ENCODE data around the gene ST3GAL6. TPM values are rescaled to one million over a fixed set of nuclear protein-coding genes. Genes with fewer than 3 reads are reported as not detected.
A peak's percentile ranks its signal among the peaks of the same experiment; 100 is the strongest.

Gene ST3GAL6
- total and polyA plus RNA-seq, 5 donors from 2014 or later = 0.37 to 0.89 TPM; not detected in 3

- Mint-ChIP-seq H3K36me3 (no peaks in the 10 kb centered on the region), H3K27me3 (peaks cover 22% of the 10 kb centered on the region), H3K4me3 (no peak overlapping the region), H3K27ac (peak overlapping the region in 1 of 3 donors; percentile 35), H3K9me3 (peaks cover 0 to 2% (median 0%) of the 10 kb centered on the region in 7 donors), H3K4me1 (no peaks in the 10 kb centered on the region)
- no peak for ATAC-seq (ENCODE audit: low read depth in 2 of 2)
- no peak overlapping the region for H3K27ac ChIP-seq (ENCODE audit: insufficient read depth, low read length, poor library complexity, severe bottlenecking)
- DNase-seq = no peak
- no peaks in the 10 kb centered on the region for H3K9me3 ChIP-seq (ENCODE audit: control insufficient read depth in 2 of 2, low read length in 2 of 2)
- H3K36me3 ChIP-seq (ENCODE audit: control insufficient read depth, insufficient read depth, low read length) = no peaks in the 10 kb centered on the region
- no peaks in the 10 kb centered on the region for H3K4me1 ChIP-seq (ENCODE audit: control insufficient read depth, insufficient read depth, low read length, poor library complexity, severe bottlenecking)
- H3K27me3 ChIP-seq (ENCODE audit: control insufficient read depth, insufficient read depth, low read length) = peaks cover 7% of the 10 kb centered on the region
- H3K4me3 ChIP-seq (ENCODE audit: low read depth, low read length) = no peak overlapping the region
Observed at GRCh38 chr3:98786364-98787006, 23.3 kb downstream of the ST3GAL6 start.

- Mint-ChIP-seq H3K36me3 (no peaks in the 10 kb centered on the region), H3K27ac (no peak overlapping the region), H3K9me3 (peaks cover 0 to 2% (median 0%) of the 10 kb centered on the region in 7 donors)
Observed at GRCh38 chr3:98787181-98787580, 24.0 kb downstream of the ST3GAL6 start.

GRCh38 chr3:98788651-98789050 is 25.5 kb downstream of the ST3GAL6 start:
- no peaks in the 10 kb centered on the region for H3K4me1 ChIP-seq (ENCODE audit: control insufficient read depth, insufficient read depth, low read length, poor library complexity, severe bottlenecking)
- no peaks in the 10 kb centered on the region for H3K9me3 ChIP-seq (ENCODE audit: control insufficient read depth in 2 of 2, low read length in 2 of 2)
- H3K36me3 ChIP-seq (ENCODE audit: control insufficient read depth, insufficient read depth, low read length) = no peaks in the 10 kb centered on the region
- no peak overlapping the region for H3K4me3 ChIP-seq (ENCODE audit: low read depth, low read length)
- DNase-seq (no peak), ATAC-seq (ENCODE audit: low read depth in 2 of 2) (no peak)
- H3K27ac ChIP-seq (ENCODE audit: insufficient read depth, low read length, poor library complexity, severe bottlenecking) = no peak overlapping the region
- H3K27ac Mint-ChIP-seq = no peak overlapping the region
- H3K27me3 Mint-ChIP-seq = peaks cover 21% of the 10 kb centered on the region
- H3K9me3 Mint-ChIP-seq = peaks cover 0 to 2% (median 0%) of the 10 kb centered on the region in 7 donors
- no peaks in the 10 kb centered on the region for H3K36me3 Mint-ChIP-seq
- H3K27me3 ChIP-seq (ENCODE audit: control insufficient read depth, insufficient read depth, low read length) = peaks cover 9% of the 10 kb centered on the region
- H3K4me1 Mint-ChIP-seq = no peaks in the 10 kb centered on the region
- no peak overlapping the region for H3K4me3 Mint-ChIP-seq

More at GRCh38 chr3:98787181-98787580, 24.0 kb downstream of the ST3GAL6 start:
- Mint-ChIP-seq H3K4me1 (no peaks in the 10 kb centered on the region), H3K27me3 (peaks cover 22% of the 10 kb centered on the region), H3K4me3 (no peak overlapping the region)
- peaks cover 9% of the 10 kb centered on the region for H3K27me3 ChIP-seq (ENCODE audit: control insufficient read depth, insufficient read depth, low read length)
- no peak overlapping the region for H3K27ac ChIP-seq (ENCODE audit: insufficient read depth, low read length, poor library complexity, severe bottlenecking)
- no peaks in the 10 kb centered on the region for H3K4me1 ChIP-seq (ENCODE audit: control insufficient read depth, insufficient read depth, low read length, poor library complexity, severe bottlenecking)
- no peak overlapping the region for H3K4me3 ChIP-seq (ENCODE audit: low read depth, low read length)
- H3K36me3 ChIP-seq (ENCODE audit: control insufficient read depth, insufficient read depth, low read length) = no peaks in the 10 kb centered on the region
- no peaks in the 10 kb centered on the region for H3K9me3 ChIP-seq (ENCODE audit: control insufficient read depth in 2 of 2, low read length in 2 of 2)
- DNase-seq = no peak
- no peak for ATAC-seq (ENCODE audit: low read depth in 2 of 2)

GRCh38 chr3:98791341-98792325 is 28.5 kb downstream of the ST3GAL6 start:
- Mint-ChIP-seq H3K27me3 (peaks cover 17% of the 10 kb centered on the region), H3K27ac (no peak overlapping the region), H3K4me3 (no peak overlapping the region), H3K9me3 (peaks cover 0 to 1% (median 0%) of the 10 kb centered on the region in 7 donors), H3K36me3 (no peaks in the 10 kb centered on the region), H3K4me1 (no peaks in the 10 kb centered on the region)
- Histone ChIP-seq H3K9me3 (ENCODE audit: control insufficient read depth in 2 of 2, low read length in 2 of 2) (no peaks in the 10 kb centered on the region), H3K27ac (ENCODE audit: insufficient read depth, low read length, poor library complexity, severe bottlenecking) (no peak overlapping the region), H3K4me3 (ENCODE audit: low read depth, low read length) (no peak overlapping the region), H3K4me1 (ENCODE audit: control insufficient read depth, insufficient read depth, low read length, poor library complexity, severe bottlenecking) (no peaks in the 10 kb centered on the region), H3K27me3 (ENCODE audit: control insufficient read depth, insufficient read depth, low read length) (peaks cover 11% of the 10 kb centered on the region), H3K36me3 (ENCODE audit: control insufficient read depth, insufficient read depth, low read length) (no peaks in the 10 kb centered on the region)
- DNase-seq (no peak), ATAC-seq (ENCODE audit: low read depth in 2 of 2) (no peak)

GRCh38 chr3:98793971-98794370 is 30.8 kb downstream of the ST3GAL6 start:
- peaks cover 11% of the 10 kb centered on the region for H3K27me3 ChIP-seq (ENCODE audit: control insufficient read depth, insufficient read depth, low read length)
- no peaks in the 10 kb centered on the region for H3K9me3 ChIP-seq (ENCODE audit: control insufficient read depth in 2 of 2, low read length in 2 of 2)
- no peak overlapping the region for H3K4me3 ChIP-seq (ENCODE audit: low read depth, low read length)
- H3K36me3 ChIP-seq (ENCODE audit: control insufficient read depth, insufficient read depth, low read length) = no peaks in the 10 kb centered on the region
- no peak overlapping the region for H3K27ac ChIP-seq (ENCODE audit: insufficient read depth, low read length, poor library complexity, severe bottlenecking)
- no peak overlapping the region for H3K4me3 Mint-ChIP-seq
- no peaks in the 10 kb centered on the region for H3K36me3 Mint-ChIP-seq
- peaks cover 0 to 1% (median 0%) of the 10 kb centered on the region in 7 donors for H3K9me3 Mint-ChIP-seq
- no peak for DNase-seq
- H3K4me1 ChIP-seq (ENCODE audit: control insufficient read depth, insufficient read depth, low read length, poor library complexity, severe bottlenecking) = no peaks in the 10 kb centered on the region
- H3K4me1 Mint-ChIP-seq = peaks cover 0 to 7% (median 0%) of the 10 kb centered on the region in 4 donors
- peaks cover 14% of the 10 kb centered on the region for H3K27me3 Mint-ChIP-seq
- no peak overlapping the region for H3K27ac Mint-ChIP-seq
- ATAC-seq (ENCODE audit: low read depth in 2 of 2) = no peak

- H3K4me1 Mint-ChIP-seq = peaks cover 0 to 14% (median 0%) of the 10 kb centered on the region in 4 donors
- Histone ChIP-seq H3K36me3 (ENCODE audit: control insufficient read depth, insufficient read depth, low read length) (no peaks in the 10 kb centered on the region), H3K27me3 (ENCODE audit: control insufficient read depth, insufficient read depth, low read length) (peaks cover 4% of the 10 kb centered on the region), H3K4me1 (ENCODE audit: control insufficient read depth, insufficient read depth, low read length, poor library complexity, severe bottlenecking) (no peaks in the 10 kb centered on the region), H3K4me3 (ENCODE audit: low read depth, low read length) (no peak overlapping the region), H3K27ac (ENCODE audit: insufficient read depth, low read length, poor library complexity, severe bottlenecking) (no peak overlapping the region), H3K9me3 (ENCODE audit: control insufficient read depth in 2 of 2, low read length in 2 of 2) (no peaks in the 10 kb centered on the region)
- ATAC-seq (ENCODE audit: low read depth in 2 of 2) (no peak), DNase-seq (no peak)
- H3K27me3 Mint-ChIP-seq = peaks cover 4% of the 10 kb centered on the region
- H3K9me3 Mint-ChIP-seq = peaks cover 0 to 3% (median 0%) of the 10 kb centered on the region in 7 donors
- no peak overlapping the region for H3K27ac Mint-ChIP-seq
- H3K4me3 Mint-ChIP-seq = no peak overlapping the region
- H3K36me3 Mint-ChIP-seq = no peaks in the 10 kb centered on the region
Observed at GRCh38 chr3:98796334-98796733, 33.2 kb downstream of the ST3GAL6 start.

- peaks cover 4% of the 10 kb centered on the region for H3K27me3 Mint-ChIP-seq
- no peak overlapping the region for H3K27ac ChIP-seq (ENCODE audit: insufficient read depth, low read length, poor library complexity, severe bottlenecking)
- no peak for DNase-seq
Observed at GRCh38 chr3:98797905-98798304, 34.8 kb downstream of the ST3GAL6 start.

More at GRCh38 chr3:98797905-98798304, 34.8 kb downstream of the ST3GAL6 start:
- Mint-ChIP-seq H3K36me3 (no peaks in the 10 kb centered on the region), H3K4me3 (no peak overlapping the region), H3K9me3 (peaks cover 0 to 4% (median 0%) of the 10 kb centered on the region in 7 donors), H3K4me1 (peaks cover 0 to 14% (median 0%) of the 10 kb centered on the region in 4 donors), H3K27ac (no peak overlapping the region)
- no peaks in the 10 kb centered on the region for H3K4me1 ChIP-seq (ENCODE audit: control insufficient read depth, insufficient read depth, low read length, poor library complexity, severe bottlenecking)
- no peak overlapping the region for H3K4me3 ChIP-seq (ENCODE audit: low read depth, low read length)
- H3K27me3 ChIP-seq (ENCODE audit: control insufficient read depth, insufficient read depth, low read length) = peaks cover 2% of the 10 kb centered on the region
- no peaks in the 10 kb centered on the region for H3K36me3 ChIP-seq (ENCODE audit: control insufficient read depth, insufficient read depth, low read length)
- H3K9me3 ChIP-seq (ENCODE audit: control insufficient read depth in 2 of 2, low read length in 2 of 2) = no peaks in the 10 kb centered on the region
- ATAC-seq (ENCODE audit: low read depth in 2 of 2) = no peak
